Stimulated activated CD4-positive, alpha-beta T cell treated with anti-CD3 and anti-CD28 coated beads, Interleukin-12 subunit alpha, Interleukin-12 subunit beta, amount 100 ng/mL, for 4 hours (primary cell): ENCODE results near the gene CSKMT.
"Not testable (repeated sequence)": the region's sequence is repeated elsewhere in the genome, so short reads cannot be mapped to it uniquely, and the experiment has no call there.

Experiments used
- DNase-seq: peaks from one replicate; pipeline ENCODE4 v3.0.0-alpha.2; 2020

CSKMT gene

DNA sequence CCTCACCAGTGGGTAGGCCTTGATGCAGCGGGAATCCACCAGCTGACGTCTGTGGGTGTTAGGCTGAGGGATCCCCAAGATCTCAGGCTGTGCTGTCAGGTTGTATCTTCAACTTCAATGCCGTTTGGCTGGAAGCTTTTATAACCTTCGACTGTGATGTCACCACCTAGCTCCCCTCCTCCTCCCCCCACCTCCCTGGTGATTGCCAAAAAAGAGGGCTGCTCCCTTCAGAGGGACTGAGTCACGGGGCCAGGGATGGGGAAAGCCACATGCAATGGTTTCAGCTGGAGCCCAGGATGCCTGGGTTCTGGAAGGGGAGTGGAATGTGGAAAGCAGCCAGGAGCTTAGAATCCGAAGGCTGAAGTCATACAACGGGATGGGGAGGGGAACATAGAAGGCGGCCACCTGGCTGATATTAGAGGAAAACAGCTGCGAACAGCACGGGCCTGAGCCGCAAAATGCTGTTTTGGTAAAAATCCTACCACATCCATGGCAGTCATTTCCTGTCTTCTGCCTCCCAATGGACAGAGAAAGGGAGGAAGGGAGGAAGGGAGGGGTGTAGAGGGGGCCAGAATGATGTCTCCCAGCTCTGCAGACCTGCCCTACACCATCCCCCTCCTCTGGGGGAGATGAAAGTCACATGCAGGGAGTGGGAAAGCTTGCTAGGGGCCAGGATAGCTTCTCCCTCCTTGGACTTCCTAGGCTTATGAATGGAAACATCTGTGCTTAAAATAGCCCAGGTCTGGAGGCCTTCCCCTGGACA is 24.5 kb downstream of the CSKMT start, which contains the start of gene LRRN4CL:
Gene LRRN4CL (minus strand): TSS at position 110 of the 763 bp plus-strand sequence. CDS start 1,022 bp downstream, outside the sequence.
- no peak for DNase-seq

DNA sequence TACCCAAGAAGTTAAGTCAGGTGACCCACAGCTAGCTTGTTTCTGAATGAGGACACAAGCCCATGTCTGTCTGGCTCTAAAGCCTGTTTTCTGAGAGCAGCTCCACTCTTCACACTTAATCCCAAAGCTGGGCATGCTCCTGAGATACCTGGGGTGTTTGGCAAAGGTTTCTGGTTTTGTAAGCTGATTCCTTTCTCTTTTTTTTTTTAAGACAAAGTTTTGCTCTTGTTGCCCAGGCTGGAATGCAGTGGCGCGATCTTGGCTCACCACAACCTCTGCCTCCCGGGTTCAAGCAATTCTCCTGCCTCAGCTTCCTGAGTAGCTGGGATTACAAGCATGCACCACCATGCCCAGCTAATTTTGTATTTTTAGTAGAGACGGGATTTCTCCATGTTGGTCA is 28.5 kb downstream of the CSKMT start:
- DNase-seq: not testable (repeated sequence)

DNA sequence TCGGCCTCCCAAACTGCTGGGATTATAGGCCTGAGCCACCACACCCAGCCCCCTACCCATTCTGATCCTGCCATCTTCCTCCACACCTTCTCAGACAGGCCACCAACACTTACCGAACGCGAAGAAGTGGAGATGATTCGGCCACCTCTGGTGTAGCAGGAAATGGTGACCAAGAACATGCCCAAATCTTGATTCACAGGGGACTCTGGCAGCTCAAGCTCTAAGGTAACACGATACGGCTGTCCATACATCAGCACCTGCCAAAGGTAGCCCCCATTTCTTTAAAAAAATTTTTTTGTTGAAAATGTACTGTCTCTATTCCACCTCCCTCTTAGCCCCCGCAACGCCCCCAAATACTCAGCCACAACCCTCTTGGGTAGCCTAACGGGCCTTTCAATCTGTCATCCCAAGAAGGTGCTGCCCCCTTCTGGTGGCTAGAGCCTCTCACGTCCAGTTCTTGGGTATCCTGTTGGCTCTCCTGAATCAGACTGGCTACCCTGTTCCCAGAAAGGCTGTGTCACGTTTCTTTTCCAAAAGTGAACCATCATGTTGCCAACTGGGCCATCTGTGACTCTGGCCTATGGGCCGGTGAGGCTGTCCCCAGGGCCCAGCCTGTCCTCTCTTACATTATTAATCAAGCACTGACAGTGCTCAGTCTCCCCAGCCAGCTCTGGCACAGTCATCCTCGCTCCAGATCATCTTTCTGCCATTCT is 29.5 kb downstream of the CSKMT start:
- peak; percentile 67 for DNase-seq

DNA sequence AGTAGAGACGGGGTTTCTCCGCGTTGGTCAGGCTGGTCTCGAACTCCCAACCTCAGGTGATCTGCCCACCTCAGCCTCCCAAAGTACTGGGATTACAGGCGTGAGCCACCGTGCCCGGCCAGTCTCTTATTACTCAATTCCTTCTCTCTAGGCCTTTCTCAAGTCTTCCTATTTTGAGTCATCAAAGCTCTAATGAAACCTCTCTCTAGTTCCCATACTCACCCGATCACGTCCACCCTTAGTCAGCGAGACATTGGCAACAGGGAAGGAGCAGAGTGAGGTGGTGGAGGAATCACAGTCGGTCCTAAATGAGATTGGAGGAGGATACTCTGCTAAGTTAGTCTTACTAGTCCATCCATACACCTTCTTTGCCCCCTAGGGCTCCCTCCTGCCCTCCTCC is 37.1 kb downstream of the CSKMT start:
- no peak for DNase-seq

DNA sequence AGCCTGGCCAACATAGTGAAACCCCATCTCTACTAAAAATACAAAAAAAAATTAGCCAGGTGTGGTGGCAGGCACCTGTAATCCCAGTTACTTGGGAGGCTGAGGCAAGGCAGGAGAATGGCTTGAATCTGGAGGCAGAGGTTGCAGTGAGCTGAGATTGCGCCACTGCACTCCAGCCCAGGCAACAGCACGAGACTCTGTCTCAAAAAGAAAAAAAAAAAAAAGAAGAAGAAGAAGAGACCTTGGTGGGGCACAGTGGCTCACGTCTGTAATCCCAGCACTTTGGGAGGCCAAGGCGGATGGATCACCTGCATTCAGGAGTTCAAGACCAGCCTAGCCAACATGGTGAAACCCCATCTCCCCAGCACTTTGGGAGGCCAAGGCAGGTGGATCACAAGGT is 38.8 kb downstream of the CSKMT start:
- DNase-seq: not testable (repeated sequence)

DNA sequence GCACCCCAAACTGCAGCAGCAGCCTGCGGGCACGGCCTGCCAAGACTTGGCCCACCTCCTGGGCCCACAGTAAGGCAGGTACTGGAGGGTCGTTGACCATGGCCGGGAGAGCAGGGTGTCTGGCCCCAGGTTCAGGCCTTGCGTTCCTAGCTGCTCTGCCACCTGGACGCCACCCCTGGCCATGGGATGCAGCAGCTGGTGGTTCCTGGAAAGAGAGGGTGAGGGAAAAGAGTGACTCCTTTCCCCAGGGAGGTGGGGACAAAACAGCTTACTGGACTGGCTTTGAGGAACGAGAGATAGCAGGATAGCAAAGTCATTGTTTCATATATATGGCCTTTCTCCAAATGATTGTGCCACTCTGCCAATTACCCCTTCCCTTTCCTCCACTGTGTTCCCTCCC is 40.3 kb downstream of the CSKMT start:
- no peak for DNase-seq

DNA sequence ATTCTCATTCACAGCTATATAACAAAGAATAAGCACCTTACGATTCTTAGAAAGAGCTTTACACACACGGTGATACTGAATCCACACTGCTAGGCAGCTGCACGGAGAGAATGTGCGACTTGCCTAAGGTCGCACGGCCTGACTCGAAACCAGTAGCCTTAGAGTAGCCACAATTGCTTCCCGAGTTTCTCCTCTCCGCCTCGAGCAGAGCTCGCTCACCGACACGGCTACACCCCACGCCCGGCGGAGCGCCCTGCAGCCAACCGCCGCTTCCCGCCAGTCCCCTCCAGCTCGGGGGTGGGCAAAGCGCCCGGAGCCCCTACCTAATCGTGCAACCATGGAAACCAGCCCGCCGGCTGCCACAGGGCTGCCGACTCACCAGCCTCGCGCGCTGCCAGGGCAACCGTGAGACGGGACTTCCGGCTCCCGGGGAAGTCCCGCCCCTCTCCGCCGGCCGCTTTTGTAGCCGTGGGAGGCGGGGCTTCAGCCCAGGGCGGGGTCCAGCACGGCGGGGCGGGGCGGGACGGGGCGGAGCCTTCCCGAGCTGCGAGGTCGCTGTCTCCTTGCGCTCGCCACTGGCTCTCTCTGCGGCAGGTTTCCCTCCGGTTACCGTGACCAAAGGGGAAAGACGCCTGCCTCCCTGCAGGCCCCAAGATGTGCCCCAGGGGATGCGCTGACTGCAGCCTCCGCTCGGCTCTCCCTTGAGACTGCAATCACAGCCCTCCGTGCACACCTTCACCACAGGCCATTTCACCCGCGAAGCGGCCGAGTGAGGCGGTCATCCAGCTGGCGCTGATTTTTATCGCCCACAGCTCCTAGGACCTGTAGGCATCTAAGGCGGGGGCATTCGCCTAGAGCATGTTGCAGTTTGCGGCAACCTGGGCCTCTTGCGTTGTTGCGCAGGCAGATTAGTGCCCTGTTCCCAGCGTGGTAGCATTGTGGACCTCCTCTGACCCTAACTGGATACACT is 41.1 kb downstream of the CSKMT start:
- peak; percentile 96 for DNase-seq

DNA sequence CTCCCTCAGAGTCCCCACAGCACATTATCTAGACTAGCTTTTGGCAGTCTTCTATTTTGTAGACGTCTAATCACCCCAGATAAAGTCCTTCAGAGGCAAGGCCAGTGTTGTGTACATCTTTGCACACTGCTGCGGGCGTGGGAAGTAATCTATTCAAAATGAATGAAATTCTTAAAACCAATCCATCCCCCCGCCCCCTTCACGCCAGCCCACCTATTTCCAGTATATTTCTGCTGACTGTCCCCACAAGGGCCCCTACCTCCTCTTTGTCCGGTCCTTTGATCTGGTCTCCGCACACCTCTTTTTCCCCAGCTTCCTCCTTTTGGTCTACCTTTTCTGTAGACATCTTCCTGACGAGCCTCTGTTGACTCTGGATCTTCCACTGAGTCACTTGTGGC is 41.7 kb downstream of the CSKMT start:
- DNase-seq: no peak

DNA sequence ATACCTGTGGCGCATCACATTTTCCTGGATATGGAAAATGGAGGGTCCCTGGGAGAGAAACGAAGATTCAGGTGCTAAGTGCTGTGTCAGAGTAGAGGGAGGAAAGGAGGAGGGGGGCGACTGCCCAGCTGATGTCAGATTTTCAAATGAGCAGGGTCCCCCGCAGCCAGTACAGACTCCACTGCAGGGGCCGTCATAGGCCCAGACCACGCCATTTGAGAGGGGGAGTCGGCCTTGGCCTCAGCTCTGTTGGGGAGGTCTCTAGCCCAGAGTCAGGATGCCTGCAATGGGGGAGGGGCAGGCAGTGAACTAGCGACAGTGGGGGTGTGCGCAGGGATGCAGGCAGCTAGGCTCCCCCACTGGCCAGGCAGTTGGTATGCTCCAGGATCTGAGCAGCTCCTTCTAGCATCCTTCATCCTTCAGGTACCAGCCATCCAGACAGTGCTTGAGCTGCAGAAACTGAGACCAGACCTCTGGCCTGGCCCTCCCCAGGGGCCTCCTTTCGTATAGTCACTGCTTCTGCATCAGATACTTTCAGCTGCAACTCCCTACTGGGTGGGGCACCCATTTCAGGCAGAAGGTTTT is 42.3 kb downstream of the CSKMT start, which contains the start of the genes BSCL2 and GNG3:
Gene BSCL2 (minus strand): TSS at position 148 of the 585 bp plus-strand sequence. CDS start 229 bp downstream, outside the sequence.
Gene GNG3 (plus strand): TSS at position 400 of the 585 bp plus-strand sequence. CDS start 620 bp downstream, outside the sequence.
- no peak for DNase-seq

DNA sequence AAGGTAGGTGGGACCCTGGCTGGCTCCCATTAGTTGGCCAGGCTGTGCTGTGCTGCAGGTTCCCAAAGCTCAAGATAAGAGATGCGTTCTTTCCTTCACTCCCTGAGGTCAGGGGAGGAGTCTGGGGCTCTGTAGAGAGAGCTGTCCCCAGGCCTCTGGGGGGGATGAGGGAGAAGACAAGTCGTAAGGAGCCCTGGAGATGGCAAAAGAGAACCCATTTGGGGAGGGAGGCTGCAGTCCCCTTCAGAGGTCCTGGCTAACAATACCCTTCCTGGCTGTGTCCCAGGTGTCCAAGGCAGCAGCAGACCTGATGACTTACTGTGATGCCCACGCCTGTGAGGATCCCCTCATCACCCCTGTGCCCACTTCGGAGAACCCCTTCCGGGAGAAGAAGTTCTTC is 43.3 kb downstream of the CSKMT start:
- DNase-seq: no peak

DNA sequence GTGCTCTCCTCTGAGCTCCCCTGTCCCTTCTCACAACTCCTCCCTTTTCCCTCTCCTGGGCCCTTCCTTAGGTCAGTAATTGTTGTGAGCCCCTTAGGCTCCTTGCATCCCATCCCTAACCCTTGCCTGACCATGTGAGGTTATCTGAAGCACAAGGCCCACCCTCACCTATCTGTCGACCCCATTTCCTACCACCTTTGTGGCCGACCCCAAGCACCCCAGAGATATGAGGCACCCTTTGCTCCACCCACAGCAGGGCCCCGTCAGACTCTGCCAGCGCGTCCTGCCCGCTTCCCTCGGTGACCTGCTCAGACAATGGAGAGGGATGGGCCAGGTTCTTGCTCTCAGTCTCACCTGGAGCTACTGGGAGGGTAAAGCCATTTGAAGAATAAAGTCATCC is 43.7 kb downstream of the CSKMT start:
- peak; percentile 43 for DNase-seq

DNA sequence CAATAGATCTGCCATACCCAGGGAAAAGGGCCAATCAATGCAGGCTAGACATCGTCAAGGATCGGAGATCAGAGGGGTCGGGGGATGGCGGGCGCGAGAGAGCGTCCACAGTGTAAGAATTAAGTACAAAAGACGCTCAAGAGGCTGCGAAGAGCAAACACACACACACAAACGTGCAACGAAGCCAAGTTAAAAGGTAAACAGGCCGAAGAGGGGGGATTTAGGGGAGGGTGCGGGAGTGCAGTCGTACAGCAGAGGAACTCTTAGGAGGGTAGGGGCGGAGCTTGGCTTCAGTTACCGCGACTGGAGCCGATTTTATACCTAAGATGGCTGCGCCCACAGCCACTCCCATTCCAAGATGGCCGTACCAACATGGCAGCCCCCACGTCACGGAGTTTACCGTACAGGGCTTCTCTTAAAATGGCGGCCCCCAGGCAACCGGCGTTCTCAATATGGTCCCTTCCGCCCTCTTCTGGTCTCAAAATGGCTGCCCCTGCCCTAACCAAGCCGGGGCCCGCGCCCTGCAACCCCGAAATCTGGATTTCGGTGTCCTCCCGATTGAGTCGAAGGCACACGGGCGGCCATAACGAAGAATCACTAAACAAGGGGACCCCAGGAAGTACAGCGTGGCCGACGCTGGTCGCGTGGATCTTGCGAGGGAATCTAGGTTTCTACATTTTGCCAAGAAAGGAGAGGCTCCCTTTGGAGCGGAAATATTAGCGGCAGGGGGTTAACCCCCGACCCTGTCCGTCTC is 44.3 kb downstream of the CSKMT start:
- DNase-seq: peak; percentile 90

DNA sequence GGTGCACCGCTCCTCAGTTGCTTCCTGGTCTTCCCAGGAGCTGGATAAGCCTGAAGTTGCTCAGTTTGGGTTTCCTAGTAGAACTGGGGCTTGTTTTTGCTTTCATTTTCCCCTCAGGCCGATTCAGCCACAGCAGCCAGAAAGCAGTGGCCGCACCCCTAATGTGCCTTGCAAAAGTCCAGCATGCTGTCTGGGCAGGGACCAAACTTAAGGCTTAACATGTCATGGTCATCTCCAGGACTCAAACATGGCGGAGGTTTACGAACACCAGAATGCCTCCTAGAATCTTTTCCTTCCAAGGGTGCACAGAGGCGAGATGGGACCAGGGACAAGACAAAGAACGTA is 44.9 kb downstream of the CSKMT start:
- no peak for DNase-seq

DNA sequence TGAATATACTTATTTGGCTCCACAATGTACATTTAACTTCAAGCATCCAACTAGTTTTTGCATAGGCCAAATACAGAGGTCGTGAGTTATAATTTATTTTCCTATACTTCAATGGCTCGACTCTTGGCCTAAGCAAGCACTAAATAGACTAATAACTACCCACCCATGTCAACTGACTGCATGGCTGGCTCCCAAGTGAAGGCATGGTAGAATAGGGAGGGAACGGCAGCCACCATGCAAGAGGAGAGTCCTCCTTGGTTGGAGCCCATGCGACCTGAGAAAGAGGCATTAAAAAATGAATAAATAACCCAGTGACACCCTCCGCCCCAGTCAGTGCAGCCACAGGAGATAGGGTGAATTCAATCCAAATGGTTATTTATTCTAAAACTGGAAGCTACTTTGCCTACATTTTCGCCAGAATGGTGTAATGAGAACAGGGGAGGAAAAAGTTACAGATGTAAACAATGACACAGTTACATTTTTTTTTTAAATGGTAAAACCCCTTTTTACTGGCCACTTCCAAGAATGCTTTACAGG is 47.2 kb downstream of the CSKMT start:
- DNase-seq: no peak

DNA sequence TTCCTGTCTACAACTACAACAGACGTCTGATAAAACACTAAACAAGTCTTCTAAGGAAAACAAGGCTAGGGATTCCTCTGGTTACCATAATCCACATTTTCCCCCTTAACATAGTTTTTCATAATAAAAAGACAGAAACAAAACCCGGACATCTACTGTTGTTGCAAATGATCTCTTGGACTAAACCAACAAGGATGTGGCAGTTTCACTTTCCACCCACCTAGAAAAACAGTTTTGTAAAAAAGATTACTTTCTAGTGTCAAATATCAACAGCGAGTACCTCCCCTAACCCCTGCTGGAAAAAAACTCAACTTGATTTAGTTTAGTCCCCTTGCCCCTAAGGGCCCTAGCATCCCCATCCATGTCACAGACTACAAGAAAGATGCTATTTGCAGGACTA is 47.7 kb downstream of the CSKMT start:
- no peak for DNase-seq

DNA sequence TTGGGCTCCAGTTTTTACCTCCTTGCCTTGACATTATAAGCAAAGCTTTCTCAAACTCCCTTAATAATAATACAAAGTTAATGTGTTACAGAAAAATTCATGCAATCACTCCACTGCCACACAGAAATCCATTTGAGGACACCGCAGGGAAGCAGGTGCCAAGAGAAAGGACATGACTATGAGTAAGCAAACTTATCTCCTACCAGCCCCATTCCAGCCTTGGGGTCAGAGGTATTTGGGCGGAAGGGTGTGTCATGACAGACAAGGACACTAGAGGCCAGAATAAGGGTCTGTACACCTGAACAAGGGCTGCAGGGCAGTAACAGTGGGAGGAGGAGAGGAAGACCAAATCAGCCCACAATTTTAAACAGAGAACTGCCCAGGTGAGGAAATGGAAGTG is 48.2 kb downstream of the CSKMT start:
- no peak for DNase-seq

DNA sequence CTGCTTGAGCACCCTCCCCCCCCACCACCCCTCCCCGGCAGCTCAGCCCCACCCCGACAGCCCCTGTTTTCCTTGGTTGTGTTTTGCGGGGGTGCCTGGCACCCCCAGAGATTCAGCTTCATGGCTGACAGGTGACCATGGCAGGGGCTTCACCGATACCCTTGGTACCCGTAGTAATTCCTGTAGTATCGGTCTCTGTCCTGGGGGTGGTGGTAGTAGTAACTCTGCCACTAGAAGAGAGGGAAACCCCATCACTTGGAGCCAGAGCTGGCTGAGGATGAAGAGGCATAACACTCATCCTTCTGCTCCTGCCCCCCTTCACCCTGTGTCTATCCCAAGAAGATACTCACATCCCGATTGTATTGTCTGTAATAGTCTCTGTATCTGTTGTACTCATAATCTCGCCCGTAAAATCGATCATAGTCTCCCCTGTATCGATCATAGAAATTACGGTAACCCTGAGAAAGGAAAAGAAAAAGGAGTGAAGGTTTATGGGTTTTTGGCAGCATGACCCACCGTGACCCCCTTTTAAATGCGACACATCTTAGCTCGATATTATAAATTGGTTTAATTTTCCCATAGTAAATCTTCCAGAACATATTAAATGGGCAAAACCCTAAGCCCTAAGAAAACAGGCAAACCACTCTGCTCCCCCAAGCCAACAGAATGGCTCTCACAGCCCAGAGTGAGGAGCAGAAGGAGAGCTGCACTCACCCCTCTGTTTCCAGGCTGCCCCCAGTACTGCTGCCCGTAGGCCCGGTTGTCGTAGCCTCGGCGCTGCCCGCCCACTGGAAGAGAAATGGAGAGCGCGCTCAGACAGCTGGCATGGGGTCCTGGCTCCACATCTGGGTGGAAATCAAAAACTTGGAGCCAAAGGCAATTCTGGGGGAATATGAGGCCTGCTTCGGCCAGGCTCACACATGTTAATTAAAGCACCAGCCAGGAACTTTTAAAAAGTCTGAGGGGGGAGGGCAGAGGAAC is 50.3 kb downstream of the CSKMT start:
- no peak for DNase-seq

DNA sequence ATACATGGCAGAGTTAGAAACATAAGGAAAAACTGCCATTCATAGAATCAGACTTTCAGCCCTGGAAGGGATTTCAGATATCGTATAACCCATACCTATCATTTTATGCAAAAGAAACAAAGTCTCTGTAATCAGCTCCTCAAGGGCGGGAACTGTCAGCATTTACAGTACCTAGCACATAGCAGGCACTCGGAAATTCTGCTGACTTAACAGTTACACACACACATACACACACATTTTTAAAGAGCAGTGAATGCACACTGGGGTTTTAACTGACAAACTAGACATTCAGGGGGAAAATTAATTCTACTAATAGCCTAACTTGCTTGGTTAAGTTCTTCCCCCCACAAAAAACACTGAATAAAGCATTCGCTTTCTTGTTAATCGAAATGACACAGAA is 51.1 kb downstream of the CSKMT start:
- DNase-seq: no peak

DNA sequence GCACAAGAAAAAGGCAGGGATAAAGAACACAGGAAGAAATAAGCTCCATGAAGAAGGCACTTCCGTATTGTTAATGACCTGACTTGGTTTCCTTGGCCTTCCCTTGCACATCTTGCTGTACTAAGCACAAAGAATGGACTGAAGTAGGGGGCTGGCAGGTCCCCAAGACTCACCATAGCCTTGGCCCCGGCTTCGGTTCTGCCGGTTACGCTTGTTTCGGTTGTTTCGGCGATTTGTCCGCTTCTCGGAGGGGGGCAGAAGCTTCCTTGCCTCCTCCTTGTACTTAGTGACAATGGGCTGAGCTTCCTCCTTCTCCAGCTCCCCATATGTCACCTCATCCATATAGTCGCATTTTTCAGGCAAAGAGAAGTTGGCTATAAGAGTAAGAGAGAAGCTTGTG is 51.7 kb downstream of the CSKMT start:
- no peak for DNase-seq
